ENCODE results near the gene ADAMTS4. TPM values are rescaled to one million over a fixed set of nuclear protein-coding genes. Genes with fewer than 3 reads are reported as not detected.

The ADAMTS4 gene
- total and polyA plus RNA-seq, 2 donors (not counting 3 experiments of a cell fraction or from before 2014, with no cell fraction given), result 2.5 to 13.6 TPM

DNA sequence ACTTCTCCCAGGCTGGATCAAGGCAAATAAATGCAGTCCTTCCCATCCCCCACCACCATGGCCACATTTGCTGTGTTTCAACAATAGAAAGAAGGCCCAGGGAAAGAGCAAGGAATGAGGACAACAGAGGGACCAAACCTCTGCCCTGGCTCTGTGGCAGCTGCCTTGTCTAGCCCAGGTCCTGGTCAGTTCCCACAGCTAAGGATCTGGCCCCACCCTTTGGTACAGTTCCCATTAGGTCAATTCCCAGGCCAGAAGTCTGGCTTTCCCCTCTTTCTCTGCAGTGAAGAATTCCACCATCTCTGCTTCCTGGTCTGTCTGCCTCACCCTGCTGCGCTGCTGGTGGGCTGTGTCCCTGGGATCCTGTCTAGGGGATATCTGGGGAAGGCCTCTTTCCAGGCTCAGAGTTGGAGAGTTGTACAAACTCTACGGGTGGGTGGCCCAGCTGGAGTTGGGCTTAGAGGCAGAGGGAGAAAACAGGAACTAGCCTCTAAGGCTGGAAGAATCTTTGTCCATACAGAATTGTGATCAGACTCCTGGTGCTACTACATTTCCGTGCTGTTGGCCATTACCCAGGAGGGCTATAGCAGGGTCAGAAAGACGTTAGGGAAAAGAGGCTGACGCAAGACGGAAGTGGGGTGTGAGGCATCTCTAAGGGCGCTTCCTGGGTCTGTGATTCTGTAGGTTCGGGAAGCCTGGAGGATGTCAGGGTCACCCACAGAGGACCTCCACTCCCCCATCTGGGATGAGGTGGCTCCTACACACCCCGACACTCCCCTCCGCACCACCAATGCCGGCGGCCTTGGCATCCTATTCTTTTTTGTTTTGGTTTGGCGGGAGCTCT lies 2.4 kb upstream of the ADAMTS4 start:
- FAIRE-seq (no peak), DNase-seq (ENCODE audit: low read depth, low spot score) (peak; percentile 87)
- Histone ChIP-seq H3K9me1 (replicated peaks; ENCODE audit: control insufficient read depth, extremely low read depth, insufficient read depth, low read length) (no peaks in the 10 kb centered on the region), H3K4me2 (ENCODE audit: insufficient read depth, low read length) (peak overlapping the region; percentile 47), H3K4me1 (ENCODE audit: control insufficient read depth, extremely low read depth, insufficient read depth, low read length) (peaks cover 60% of the 10 kb centered on the region), H2AFZ (ENCODE audit: low read depth, low read length) (no peak overlapping the region), H3K36me3 (ENCODE audit: control insufficient read depth in 2 of 2, extremely low read depth in 1 of 2, insufficient read depth in 2 of 2, low read length in 2 of 2) (no peaks in the 10 kb centered on the region), H3K27me3 (ENCODE audit: control insufficient read depth in 2 of 2, insufficient read depth in 2 of 2, low read length in 2 of 2) (no peaks in the 10 kb centered on the region), H3K9ac (replicated peaks; ENCODE audit: extremely low read depth, insufficient read depth, low read length) (peak overlapping the region; percentile 75), H3K79me2 (ENCODE audit: control insufficient read depth, insufficient read depth, low read length) (peaks cover 55% of the 10 kb centered on the region), H4K20me1 (replicated peaks; ENCODE audit: control insufficient read depth, extremely low read depth, insufficient read depth, low read length) (no peaks in the 10 kb centered on the region), H3K9me3 (replicated peaks; ENCODE audit: control insufficient read depth, insufficient read depth, low read length) (no peaks in the 10 kb centered on the region), H3K27ac (ENCODE audit: insufficient read depth, low read depth, low read length) (peak overlapping the region; percentile 98), H3K4me3 (replicated peaks in 1 of 3; ENCODE audit: insufficient read depth in 1 of 3, low read depth in 1 of 3, low read length in 3 of 3) (peak overlapping the region in 1 of 3 experiments; percentile 7)
- ChIA-PET POLR2A (interaction anchor here (0.8 to 1.7 kb wide), 6 partner anchors 12 to 112 kb away, joined by 3 to 15 read pairs (median 4); partner anchors contain the start of genes B4GALT3, PPOX and TOMM40L), CTCF (interaction anchor here (0.9 to 5.1 kb wide), 13 partner anchors 7 to 181 kb away, joined by 3 to 28 read pairs (median 5); partner anchors contain the start of genes B4GALT3, PPOX and TOMM40L)
- TF ChIP-seq POLR2A (IDR thresholded peaks at IDR 0.05; ENCODE audit: low read depth, low read length), result no peak
- TF ChIP-seq FOS (IDR thresholded peaks at IDR 0.05; ENCODE audit: borderline replicate concordance, insufficient read depth, low read length), result peak; percentile 84
- TF ChIP-seq, protein P1, sequence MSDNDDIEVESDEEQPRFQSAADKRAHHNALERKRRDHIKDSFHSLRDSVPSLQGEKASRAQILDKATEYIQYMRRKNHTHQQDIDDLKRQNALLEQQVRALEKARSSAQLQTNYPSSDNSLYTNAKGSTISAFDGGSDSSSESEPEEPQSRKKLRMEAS (IDR thresholded peaks at IDR 0.05; ENCODE audit: insufficient read depth, insufficient read length), result no peak
- no peak for TF ChIP-seq EZH2 (IDR thresholded peaks at IDR 0.05; ENCODE audit: borderline replicate concordance, low read depth, low read length, severe bottlenecking)
- TF ChIP-seq POLR2AphosphoS5 (IDR thresholded peaks at IDR 0.05; ENCODE audit: insufficient read depth, low read depth, low read length), result peak; percentile 83
- TF ChIP-seq GATA2 (IDR thresholded peaks at IDR 0.05; ENCODE audit: insufficient read depth, insufficient read length, low read depth, low read length), result peak; percentile 47
- TF ChIP-seq, protein P2, sequence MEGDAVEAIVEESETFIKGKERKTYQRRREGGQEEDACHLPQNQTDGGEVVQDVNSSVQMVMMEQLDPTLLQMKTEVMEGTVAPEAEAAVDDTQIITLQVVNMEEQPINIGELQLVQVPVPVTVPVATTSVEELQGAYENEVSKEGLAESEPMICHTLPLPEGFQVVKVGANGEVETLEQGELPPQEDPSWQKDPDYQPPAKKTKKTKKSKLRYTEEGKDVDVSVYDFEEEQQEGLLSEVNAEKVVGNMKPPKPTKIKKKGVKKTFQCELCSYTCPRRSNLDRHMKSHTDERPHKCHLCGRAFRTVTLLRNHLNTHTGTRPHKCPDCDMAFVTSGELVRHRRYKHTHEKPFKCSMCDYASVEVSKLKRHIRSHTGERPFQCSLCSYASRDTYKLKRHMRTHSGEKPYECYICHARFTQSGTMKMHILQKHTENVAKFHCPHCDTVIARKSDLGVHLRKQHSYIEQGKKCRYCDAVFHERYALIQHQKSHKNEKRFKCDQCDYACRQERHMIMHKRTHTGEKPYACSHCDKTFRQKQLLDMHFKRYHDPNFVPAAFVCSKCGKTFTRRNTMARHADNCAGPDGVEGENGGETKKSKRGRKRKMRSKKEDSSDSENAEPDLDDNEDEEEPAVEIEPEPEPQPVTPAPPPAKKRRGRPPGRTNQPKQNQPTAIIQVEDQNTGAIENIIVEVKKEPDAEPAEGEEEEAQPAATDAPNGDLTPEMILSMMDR (IDR thresholded peaks at IDR 0.05; ENCODE audit: extremely low read depth in 1 of 2, insufficient read depth in 1 of 2, low read depth in 1 of 2, low read length in 2 of 2), result no peak
- TF ChIP-seq MYC (IDR thresholded peaks at IDR 0.05; ENCODE audit: low read depth, low read length), result no peak
- peak; percentile 57 for TF ChIP-seq JUN (IDR thresholded peaks at IDR 0.05; ENCODE audit: borderline replicate concordance, insufficient read depth, insufficient read length, low read depth)
- dilution Hi-C loops (cut with MboI; ENCODE audit: extremely low pct_ligation_motif_present, low sequenced_read_pairs) (no loop called here), intact Hi-C loops (cut with micrococcal nuclease) (loop anchor here (1.0 kb wide), 2 partner anchors 16 to 35 kb away; partner anchors contain the start of gene PPOX)
- no TSS peak for BruUV-seq (replicated peaks)

Measured in endothelial cell of umbilical vein (primary cell).